ENCODE data around the gene FAM81B. TPM values are rescaled to one million over a fixed set of nuclear protein-coding genes. Genes with fewer than 3 reads are reported as not detected.

Gene FAM81B
- total and polyA plus RNA-seq, 2 donors (not counting 3 experiments of a cell fraction or from before 2014, with no cell fraction given) = not detected

GRCh38 chr5:95424526-95424925, 33.4 kb downstream of the FAM81B start:
- Histone ChIP-seq H3K27me3 (ENCODE audit: control insufficient read depth in 2 of 2, insufficient read depth in 2 of 2, low read length in 2 of 2) (peaks cover 0 to 8% of the 10 kb centered on the region in 2 experiments), H3K79me2 (ENCODE audit: control insufficient read depth, insufficient read depth, low read length) (no peaks in the 10 kb centered on the region)
- no peak for DNase-seq (ENCODE audit: low read depth, low spot score)

More at GRCh38 chr5:95424526-95424925, 33.4 kb downstream of the FAM81B start:
- H3K9ac ChIP-seq (replicated peaks; ENCODE audit: extremely low read depth, insufficient read depth, low read length) = no peak overlapping the region
- intact Hi-C loops (cut with micrococcal nuclease) (no loop called here), dilution Hi-C loops (cut with MboI; ENCODE audit: extremely low pct_ligation_motif_present, low sequenced_read_pairs) (no loop called here)
- H3K27ac ChIP-seq (ENCODE audit: insufficient read depth, low read depth, low read length) = no peak overlapping the region
- no peak for TF ChIP-seq EZH2 (IDR thresholded peaks at IDR 0.05; ENCODE audit: borderline replicate concordance, low read depth, low read length, severe bottlenecking)
- TF ChIP-seq FOS (IDR thresholded peaks at IDR 0.05; ENCODE audit: borderline replicate concordance, insufficient read depth, low read length) = no peak
- TF ChIP-seq POLR2A (IDR thresholded peaks at IDR 0.05; ENCODE audit: low read depth, low read length) = no peak
- TF ChIP-seq, protein P1, sequence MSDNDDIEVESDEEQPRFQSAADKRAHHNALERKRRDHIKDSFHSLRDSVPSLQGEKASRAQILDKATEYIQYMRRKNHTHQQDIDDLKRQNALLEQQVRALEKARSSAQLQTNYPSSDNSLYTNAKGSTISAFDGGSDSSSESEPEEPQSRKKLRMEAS (IDR thresholded peaks at IDR 0.05; ENCODE audit: insufficient read depth, insufficient read length) = no peak
- TF ChIP-seq JUN (IDR thresholded peaks at IDR 0.05; ENCODE audit: borderline replicate concordance, insufficient read depth, insufficient read length, low read depth) = no peak
- no peak for TF ChIP-seq CTCF (IDR thresholded peaks at IDR 0.05; ENCODE audit: extremely low read depth in 1 of 2, insufficient read depth in 1 of 2, low read depth in 1 of 2, low read length in 2 of 2)
- TF ChIP-seq MYC (IDR thresholded peaks at IDR 0.05; ENCODE audit: low read depth, low read length) = no peak
- TF ChIP-seq POLR2AphosphoS5 (IDR thresholded peaks at IDR 0.05; ENCODE audit: insufficient read depth, low read depth, low read length) = no peak
- no peak for TF ChIP-seq GATA2 (IDR thresholded peaks at IDR 0.05; ENCODE audit: insufficient read depth, insufficient read length, low read depth, low read length)
- no peaks in the 10 kb centered on the region for H4K20me1 ChIP-seq (replicated peaks; ENCODE audit: control insufficient read depth, extremely low read depth, insufficient read depth, low read length)
- no TSS peak for BruUV-seq (replicated peaks)
- no peak overlapping the region for H3K4me2 ChIP-seq (ENCODE audit: insufficient read depth, low read length)
- no peak overlapping the region for H3K4me3 ChIP-seq (replicated peaks in 1 of 3; ENCODE audit: insufficient read depth in 1 of 3, low read depth in 1 of 3, low read length in 3 of 3)
- H3K9me3 ChIP-seq (replicated peaks; ENCODE audit: control insufficient read depth, insufficient read depth, low read length) = no peaks in the 10 kb centered on the region
- FAIRE-seq = no peak
- ChIA-PET CTCF (no interaction called here), POLR2A (no interaction called here)
- H2AFZ ChIP-seq (ENCODE audit: low read depth, low read length) = no peak overlapping the region
- no peaks in the 10 kb centered on the region for H3K4me1 ChIP-seq (ENCODE audit: control insufficient read depth, extremely low read depth, insufficient read depth, low read length)
- no peaks in the 10 kb centered on the region for H3K9me1 ChIP-seq (replicated peaks; ENCODE audit: control insufficient read depth, extremely low read depth, insufficient read depth, low read length)
- no peaks in the 10 kb centered on the region for H3K36me3 ChIP-seq (ENCODE audit: control insufficient read depth in 2 of 2, extremely low read depth in 1 of 2, insufficient read depth in 2 of 2, low read length in 2 of 2)

Data from endothelial cell of umbilical vein (primary cell).